NK-92 treated with Interleukin-12 subunit alpha and Interleukin-12 subunit beta, amount 100 ng/mL, for 24 hours (cell line): ENCODE measurements around the gene TSC22D2.
"Not testable (repeated sequence)": the region's sequence is repeated elsewhere in the genome, so short reads cannot be mapped to it uniquely, and the experiment has no call there.

ENCODE experiments used
- DNase-seq: peaks from one replicate; lab custom pipeline; 2025; lab: John Stamatoyannopoulos, UW

TSC22D2 gene

GRCh38 chr3:150449169-150449721, 41.1 kb downstream of the TSC22D2 start:
- DNase-seq, result no peak

GRCh38 chr3:150450916-150451315, 42.8 kb downstream of the TSC22D2 start:
- DNase-seq, result no peak

- DNase-seq, result no peak
These were observed 43.4 kb downstream of the TSC22D2 start for GRCh38 chr3:150451329-150452048.

GRCh38 chr3:150453353-150453752, 45.3 kb downstream of the TSC22D2 start:
- no peak for DNase-seq

GRCh38 chr3:150454085-150454484, 46.0 kb downstream of the TSC22D2 start:
- DNase-seq, result no peak

GRCh38 chr3:150454622-150455021, 46.5 kb downstream of the TSC22D2 start:
- DNase-seq, result no peak

GRCh38 chr3:150455341-150455740, 47.2 kb downstream of the TSC22D2 start:
- no peak for DNase-seq

- no peak for DNase-seq
These were observed 49.9 kb downstream of the TSC22D2 start for GRCh38 chr3:150458001-150458400.

- no peak for DNase-seq
These were observed 52.4 kb downstream of the TSC22D2 start for GRCh38 chr3:150460484-150460883.

- DNase-seq, result no peak
These were observed 53.3 kb downstream of the TSC22D2 start for GRCh38 chr3:150461399-150461798.

GRCh38 chr3:150462108-150462507, 54.0 kb downstream of the TSC22D2 start:
- DNase-seq, result no peak

GRCh38 chr3:150464684-150465083, 56.6 kb downstream of the TSC22D2 start:
- no peak for DNase-seq

- DNase-seq, result no peak
These were observed 59.3 kb downstream of the TSC22D2 start for GRCh38 chr3:150467381-150467780.

- no peak for DNase-seq
These were observed 61.2 kb downstream of the TSC22D2 start for GRCh38 chr3:150469031-150469930.

- no peak for DNase-seq
These were observed 62.0 kb downstream of the TSC22D2 start for GRCh38 chr3:150469931-150470740.

GRCh38 chr3:150472421-150472820, 64.3 kb downstream of the TSC22D2 start:
- DNase-seq, result no peak

GRCh38 chr3:150473161-150473560, 65.1 kb downstream of the TSC22D2 start:
- DNase-seq, result not testable (repeated sequence)

- no peak for DNase-seq
These were observed 71.3 kb downstream of the TSC22D2 start for GRCh38 chr3:150479370-150479769.

- no peak for DNase-seq
These were observed 72.8 kb downstream of the TSC22D2 start for GRCh38 chr3:150480877-150481276.

- DNase-seq, result no peak
These were observed 75.1 kb downstream of the TSC22D2 start for GRCh38 chr3:150483226-150483625.

GRCh38 chr3:150484410-150484809, 76.3 kb downstream of the TSC22D2 start:
- no peak for DNase-seq

GRCh38 chr3:150488867-150489266, 80.8 kb downstream of the TSC22D2 start:
- no peak for DNase-seq
